HG02588 (cell line): ENCODE data around the gene LTC4S.

Source experiments
- ATAC-seq: cut with Tn5 transposase; IDR thresholded peaks from one replicate; pipeline ENCODE4 v1.9.1; 2021; ENCODE audit warnings: mild to moderate bottlenecking, moderate library complexity; ENCODE audit not compliant: unreplicated experiment

Gene LTC4S

GRCh38 chr5:179840766-179841165 lies 47.0 kb downstream of the LTC4S start:
- ATAC-seq, result no peak

- ATAC-seq, result no peak
Measured at GRCh38 chr5:179841621-179842020, 47.8 kb downstream of the LTC4S start.
